Upper lobe of left lung (tissue), 6 donors: Measurements from ENCODE around the gene MRPL42. TPM values are rescaled to one million over a fixed set of nuclear protein-coding genes. Genes with fewer than 3 reads are reported as not detected.

Source experiments
- ATAC-seq, 2 donors: fragments of 200-7000 bp; cut with Tn5 transposase; one replicate each; pipeline ENCODE4 v1.9.1; 2022; ENCODE audit warnings: mild to moderate bottlenecking in 2 of 2, moderate library complexity in 2 of 2; ENCODE audit not compliant: low FRiP score in 2 of 2
- DNase-seq, 2 donors: peaks; one replicate each; pipeline ENCODE4 v3.0.0-alpha.2; 2019 to 2020
- H3K27ac ChIP-seq, 4 donors: fragments of 200-600 bp; sonication (generic); one replicate each; pipeline ENCODE4 v1.5.1; 2016 to 2019
- H3K27me3 ChIP-seq, 4 donors: fragments of 200-600 bp; sonication (generic); one replicate each; pipeline ENCODE4 v1.5.1; 2017 to 2019
- H3K36me3 ChIP-seq, 4 donors: fragments of 200-600 bp; sonication (generic); one replicate each; pipeline ENCODE4 v1.5.1; 2016 to 2019
- H3K4me1 ChIP-seq, 4 donors: fragments of 200-600 bp; sonication (generic); one replicate each; pipeline ENCODE4 v1.5.1; 2018 to 2019
- H3K4me3 ChIP-seq, 4 donors: fragments of 200-600 bp; sonication (generic); one replicate each; pipeline ENCODE4 v1.5.1; 2017 to 2019; ENCODE audit warnings: mild to moderate bottlenecking in 2 of 4, moderate library complexity in 1 of 4
- H3K9me3 ChIP-seq, 4 donors: fragments of 200-600 bp; sonication (generic); one replicate each; pipeline ENCODE4 v1.5.1; 2018 to 2019
- EP300 ChIP-seq, 4 donors: sonication (generic); formaldehyde crosslinking; IDR thresholded peaks; one replicate each; pipeline ENCODE4 v1.5.1; 2017; ENCODE audit warnings: antibody characterized with exemption in 4 of 4, control low read depth in 2 of 4
- POLR2A ChIP-seq, 4 donors: fragments of 450-650 bp; IDR thresholded peaks; one replicate each; pipeline ENCODE4 v1.5.1; 2016 to 2017; ENCODE audit warnings: antibody characterized with exemption in 4 of 4, mild to moderate bottlenecking in 2 of 4
- POLR2AphosphoS5 ChIP-seq, 2 donors: sonication (generic); formaldehyde crosslinking; IDR thresholded peaks; one replicate each; pipeline ENCODE4 v1.5.1; 2017; ENCODE audit warnings: antibody characterized with exemption in 2 of 2
- WGBS, 2 donors: methylation state at CpG; one replicate each; pipeline ENCODE4 v1.1.5; 2017 to 2018; 5-methylcytosine and 5-hydroxymethylcytosine counted together
- total RNA-seq, 6 donors: library from RNA; depleted of rRNA in 4 of 6; stranded (reverse); fragments of >200 nt in 4 of 6; gene quantifications; one replicate each; pipeline versions ENCODE4 v1.1.0 to v1.2.1, GENCODE V29; 2016 to 2021
- TF ChIP-seq, protein P1 (sequence below), 6 experiments: fragments of 450-650 bp in 4 of 6; fragments of 200-600 bp in 2 of 6; sonication (generic) in 2 of 6; IDR thresholded peaks; one replicate each; pipeline ENCODE4 v1.5.1; 2016 to 2019; ENCODE audit warnings: antibody characterized with exemption in 6 of 6
- donor health status: DM: no; HTN: no; CAD: no; lungs with moderate emphysema.
- donor health status: DM: no; HTN: yes; CAD: no; lungs with severe emphysema.

Gene MRPL42
- total RNA-seq, 6 donors from 2014 or later, result 15.5 to 63.8 (median 36.7) TPM

DNA sequence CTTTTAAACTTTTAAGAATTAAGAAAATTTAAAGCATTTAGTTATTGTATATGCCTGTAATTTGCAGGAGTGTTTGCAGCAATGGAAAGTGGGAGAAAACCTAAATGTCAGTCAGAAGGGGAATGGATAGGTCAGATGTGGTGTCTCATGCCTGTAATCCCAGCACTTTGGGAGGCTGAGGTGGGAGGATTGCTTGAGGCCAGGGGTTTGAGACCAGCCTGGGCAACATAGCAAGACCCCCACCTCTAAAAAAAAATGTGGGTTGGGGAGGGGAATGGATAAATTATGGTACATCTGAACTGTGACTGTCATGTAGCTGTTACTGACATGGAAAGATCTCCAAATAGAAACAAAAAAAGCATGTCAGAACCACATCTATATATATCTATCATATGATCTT lies 2.1 kb downstream of the MRPL42 start:
- no peak for DNase-seq
- H3K9me3 ChIP-seq, result no peaks in the 10 kb centered on the region
- TF ChIP-seq POLR2AphosphoS5 (IDR thresholded peaks at IDR 0.05), result no peak
- no peak for TF ChIP-seq POLR2A (IDR thresholded peaks at IDR 0.05)
- no peak for TF ChIP-seq EP300 (IDR thresholded peaks at IDR 0.05)
- TF ChIP-seq, protein P1, sequence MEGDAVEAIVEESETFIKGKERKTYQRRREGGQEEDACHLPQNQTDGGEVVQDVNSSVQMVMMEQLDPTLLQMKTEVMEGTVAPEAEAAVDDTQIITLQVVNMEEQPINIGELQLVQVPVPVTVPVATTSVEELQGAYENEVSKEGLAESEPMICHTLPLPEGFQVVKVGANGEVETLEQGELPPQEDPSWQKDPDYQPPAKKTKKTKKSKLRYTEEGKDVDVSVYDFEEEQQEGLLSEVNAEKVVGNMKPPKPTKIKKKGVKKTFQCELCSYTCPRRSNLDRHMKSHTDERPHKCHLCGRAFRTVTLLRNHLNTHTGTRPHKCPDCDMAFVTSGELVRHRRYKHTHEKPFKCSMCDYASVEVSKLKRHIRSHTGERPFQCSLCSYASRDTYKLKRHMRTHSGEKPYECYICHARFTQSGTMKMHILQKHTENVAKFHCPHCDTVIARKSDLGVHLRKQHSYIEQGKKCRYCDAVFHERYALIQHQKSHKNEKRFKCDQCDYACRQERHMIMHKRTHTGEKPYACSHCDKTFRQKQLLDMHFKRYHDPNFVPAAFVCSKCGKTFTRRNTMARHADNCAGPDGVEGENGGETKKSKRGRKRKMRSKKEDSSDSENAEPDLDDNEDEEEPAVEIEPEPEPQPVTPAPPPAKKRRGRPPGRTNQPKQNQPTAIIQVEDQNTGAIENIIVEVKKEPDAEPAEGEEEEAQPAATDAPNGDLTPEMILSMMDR (IDR thresholded peaks at IDR 0.05), result no peak
- H3K4me1 ChIP-seq, result peaks cover 12 to 30% (median 21%) of the 10 kb centered on the region in 4 donors
- H3K36me3 ChIP-seq, result peaks cover 0 to 26% (median 8%) of the 10 kb centered on the region in 4 donors
- no peak overlapping the region for H3K27ac ChIP-seq
- ATAC-seq, result no peak
- no peaks in the 10 kb centered on the region for H3K27me3 ChIP-seq
- no peak overlapping the region for H3K4me3 ChIP-seq

DNA sequence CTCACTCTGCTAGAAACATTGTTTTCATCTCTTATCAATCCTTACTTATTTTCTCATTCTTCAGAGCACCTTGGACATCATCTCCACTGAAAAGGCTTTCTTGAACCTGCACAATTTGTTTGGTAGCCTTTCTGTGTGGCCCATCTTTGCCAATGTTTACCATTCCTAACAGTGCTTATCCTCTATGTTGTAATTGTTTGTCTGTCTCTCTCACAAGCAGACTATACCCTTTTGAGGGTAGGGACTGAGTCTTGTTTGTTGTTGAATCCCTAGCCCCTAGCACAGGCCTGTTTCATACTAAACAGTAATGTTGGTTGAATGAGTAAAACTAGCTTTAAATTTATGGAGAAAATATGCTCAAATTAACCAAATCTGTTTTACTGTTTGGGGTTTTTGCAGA lies 9.2 kb downstream of the MRPL42 start:
- no peak for DNase-seq
- Histone ChIP-seq H3K4me3 (no peak overlapping the region), H3K4me1 (no peaks in the 10 kb centered on the region), H3K36me3 (peaks cover 0 to 69% (median 38%) of the 10 kb centered on the region in 4 donors), H3K27me3 (no peaks in the 10 kb centered on the region), H3K9me3 (no peaks in the 10 kb centered on the region), H3K27ac (no peak overlapping the region)
- no peak for ATAC-seq
- TF ChIP-seq, protein P1 (IDR thresholded peaks at IDR 0.05), result no peak
- no peak for TF ChIP-seq EP300 (IDR thresholded peaks at IDR 0.05)
- TF ChIP-seq POLR2AphosphoS5 (IDR thresholded peaks at IDR 0.05), result no peak
- TF ChIP-seq POLR2A (IDR thresholded peaks at IDR 0.05), result no peak

DNA sequence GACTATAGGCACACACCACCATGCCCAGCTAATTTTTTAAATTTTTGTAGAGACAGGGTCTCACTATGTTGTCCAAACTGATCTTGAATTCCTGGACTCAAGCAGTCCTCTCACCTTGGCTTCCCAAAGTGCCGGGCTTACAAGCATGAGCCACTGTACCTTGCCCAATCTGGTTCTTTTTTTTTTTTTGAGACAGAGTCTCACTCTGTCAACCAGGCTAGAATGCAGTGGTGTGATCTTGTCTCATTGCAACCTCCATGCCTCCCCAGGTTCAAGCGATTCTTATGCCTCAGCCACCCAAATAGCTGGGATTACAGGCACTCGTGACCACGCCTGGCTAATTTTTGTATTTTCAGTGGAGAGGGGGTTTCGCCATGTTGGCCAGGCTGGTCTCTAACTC lies 15.4 kb downstream of the MRPL42 start:
- no peak for ATAC-seq
- Histone ChIP-seq H3K4me3 (no peak overlapping the region), H3K9me3 (no peaks in the 10 kb centered on the region), H3K4me1 (no peaks in the 10 kb centered on the region), H3K36me3 (peaks cover 0 to 89% (median 40%) of the 10 kb centered on the region in 4 donors), H3K27ac (no peak overlapping the region), H3K27me3 (no peaks in the 10 kb centered on the region)
- WGBS, 2 donors, result 97 to 98% methylated on average over 5 of the region's 5 CpGs
- no peak for TF ChIP-seq POLR2A (IDR thresholded peaks at IDR 0.05)
- TF ChIP-seq EP300 (IDR thresholded peaks at IDR 0.05), result no peak
- no peak for TF ChIP-seq POLR2AphosphoS5 (IDR thresholded peaks at IDR 0.05)
- TF ChIP-seq, protein P1 (IDR thresholded peaks at IDR 0.05), result no peak
- DNase-seq, result no peak

DNA sequence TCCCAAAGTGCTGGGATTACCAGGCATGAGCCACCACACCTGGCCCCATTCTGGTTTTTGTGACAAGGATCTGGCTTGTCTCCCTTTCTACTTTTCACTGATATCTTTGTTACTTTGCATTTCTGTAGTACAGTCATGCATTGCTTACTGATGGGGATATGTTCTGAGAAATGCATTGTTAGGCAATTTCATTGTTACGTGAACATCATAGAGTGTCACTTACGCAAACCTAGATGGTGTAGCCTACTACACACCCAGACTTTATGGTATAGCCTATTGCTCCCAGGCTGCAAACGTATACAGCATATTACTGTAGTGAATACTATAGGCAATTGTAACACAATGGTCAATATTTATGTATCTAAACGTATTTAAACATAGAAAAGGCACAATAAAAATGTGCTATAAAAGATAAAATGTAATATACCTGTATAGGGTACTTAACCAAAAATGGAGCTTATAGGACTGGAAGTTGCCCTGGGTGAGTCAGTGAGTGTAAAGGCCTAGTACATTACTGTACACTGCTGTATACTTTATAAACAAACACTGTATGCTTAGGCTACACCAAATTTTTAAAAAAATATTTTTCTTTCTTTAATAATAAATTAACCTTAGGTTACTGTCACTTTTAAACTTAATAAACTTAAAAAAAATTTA lies 16.0 kb downstream of the MRPL42 start:
- 89 to 91% methylated on average over 4 of the region's 4 CpGs for WGBS, 2 donors
- no peak overlapping the region for H3K27ac ChIP-seq
- H3K4me3 ChIP-seq, result no peak overlapping the region
- H3K9me3 ChIP-seq, result no peaks in the 10 kb centered on the region
- peaks cover 2 to 89% (median 38%) of the 10 kb centered on the region in 4 donors for H3K36me3 ChIP-seq
- TF ChIP-seq POLR2AphosphoS5 (IDR thresholded peaks at IDR 0.05) (no peak), EP300 (IDR thresholded peaks at IDR 0.05) (no peak), POLR2A (IDR thresholded peaks at IDR 0.05) (no peak)
- TF ChIP-seq, protein P1 (IDR thresholded peaks at IDR 0.05), result no peak
- no peak for ATAC-seq
- no peak for DNase-seq
- no peaks in the 10 kb centered on the region for H3K27me3 ChIP-seq
- no peaks in the 10 kb centered on the region for H3K4me1 ChIP-seq
